H1 (cell line): ENCODE measurements around the gene UBAP2L.

ENCODE experiments used
- ASH2L ChIP-seq: fragments of 200-600, 300-600 bp; sonication (generic); IDR thresholded peaks from one replicate; pipeline ENCODE4 v1.7.1; 2017; ENCODE audit warnings: low read length
- BACH1 ChIP-seq: IDR thresholded peaks from 2 replicates; pipeline ENCODE4 v1.6.1; 2012; ENCODE audit warnings: low read length, improper control_type of control experiment
- CREB1 ChIP-seq: IDR thresholded peaks from 2 replicates; pipeline ENCODE4 v1.6.1; 2012; ENCODE audit warnings: inconsistent platforms
- MAFK ChIP-seq: IDR thresholded peaks from 2 replicates; pipeline ENCODE4 v1.6.1; 2012; ENCODE audit warnings: low read depth, mild to moderate bottlenecking, improper control_type of control experiment, low read length
- POLR2A ChIP-seq, 2 experiments: IDR thresholded peaks; 1 replicate in 1 of 2; 2 replicates in 1 of 2; pipeline ENCODE4 v1.6.1; 2011; ENCODE audit warnings: low read depth in 2 of 2, low read length in 2 of 2, mild to moderate bottlenecking in 2 of 2; ENCODE audit errors: control extremely low read depth in 1 of 2
- RAD21 ChIP-seq, 2 experiments: IDR thresholded peaks in 1 of 2; conservative IDR thresholded peaks in 1 of 2; 2 replicates each; pipeline ENCODE4 v1.6.1; 2011; ENCODE audit warnings: low read depth in 2 of 2, low read length in 2 of 2, improper control_type of control experiment in 1 of 2, inconsistent platforms in 1 of 2, mild to moderate bottlenecking in 1 of 2, moderate library complexity in 1 of 2

DNA sequence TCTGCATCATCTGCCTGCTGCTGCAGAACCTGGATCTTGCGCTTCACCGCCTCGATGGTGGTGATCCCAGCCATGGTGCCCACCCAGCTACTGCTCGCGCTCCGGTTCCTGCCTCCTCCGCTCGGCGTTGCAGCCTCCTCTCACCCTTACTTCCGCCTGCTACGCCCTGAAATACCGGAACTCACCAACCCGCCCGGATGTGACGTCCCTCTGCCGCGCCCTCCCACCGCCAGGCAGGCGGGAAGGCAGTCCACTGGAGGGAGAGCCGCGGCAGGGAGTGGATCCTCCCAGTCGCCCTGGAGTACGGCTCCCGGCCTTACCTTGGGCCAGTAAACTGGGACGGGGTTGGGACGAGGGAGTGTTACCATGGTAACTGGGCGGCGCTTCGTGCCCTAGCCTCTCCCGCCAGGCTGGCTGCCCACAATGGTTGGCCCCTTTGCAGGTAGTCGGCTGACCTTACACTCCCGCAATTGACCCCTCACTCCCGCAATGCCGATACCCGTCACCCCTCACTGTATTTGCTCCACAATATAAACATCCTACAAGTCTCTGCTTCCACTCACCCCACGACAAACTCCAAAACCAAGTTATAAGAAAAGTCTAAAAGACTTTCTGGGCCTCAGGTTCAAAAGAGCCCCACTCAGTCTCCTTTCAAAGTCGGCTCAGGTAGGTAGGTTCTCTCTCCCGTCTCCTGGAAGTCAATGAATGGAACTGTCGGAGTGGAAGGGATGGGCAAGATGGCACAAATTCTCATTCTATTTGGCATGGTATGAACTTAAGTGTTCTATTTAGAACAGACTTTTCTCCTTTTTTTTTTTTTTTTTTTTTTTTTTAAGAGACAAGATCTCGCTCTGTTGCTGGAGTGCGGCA, 37.5 kb upstream of the UBAP2L start:
- TF ChIP-seq CREB1 (peak; percentile 96), POLR2A (IDR thresholded peaks at IDR 0.05; ENCODE audit: control extremely low read depth in 1 of 2, low read depth in 2 of 2, low read length in 2 of 2) (peak; percentile 1 to 68), RAD21 (IDR thresholded peaks at IDR 0.05 in 1 of 2, conservative IDR thresholded peaks at IDR 0.05 in 1 of 2; ENCODE audit: low read depth in 2 of 2, low read length in 2 of 2) (peak in 1 of 2 experiments; percentile 10; a peak in 1 of 4 replicates), ASH2L (peak; percentile 90), BACH1 (peak; percentile 83), MAFK (no peak)
